KMS-11 (cell line): ENCODE measurements around the gene CENPS.
A peak's percentile ranks its signal among the peaks of the same experiment; 100 is the strongest.

Source experiments
- H2AFZ ChIP-seq: fragments of 200-600 bp; sonication (generic); 2 replicates; pipeline ENCODE4 v1.6.1; 2016; ENCODE audit warnings: antibody characterized with exemption, mixed run types, low read depth
- H3K27ac ChIP-seq: fragments of 200-600 bp; sonication (generic); 2 replicates; pipeline ENCODE4 v1.6.1; 2016; ENCODE audit warnings: mild to moderate bottlenecking, mixed run types
- H3K27me3 ChIP-seq: fragments of 200-600 bp; sonication (generic); 2 replicates; pipeline ENCODE4 v1.6.1; 2017; ENCODE audit warnings: mild to moderate bottlenecking, low read depth, mixed run types, moderate library complexity; ENCODE audit not compliant: insufficient read depth
- H3K36me3 ChIP-seq: fragments of 200-600 bp; sonication (generic); 2 replicates; pipeline ENCODE4 v1.6.1; 2017; ENCODE audit warnings: mild to moderate bottlenecking, mixed run types; ENCODE audit not compliant: insufficient read depth
- H3K4me1 ChIP-seq: fragments of 200-600 bp; sonication (generic); 2 replicates; pipeline ENCODE4 v1.6.1; 2016; ENCODE audit warnings: mild to moderate bottlenecking, low read depth, mixed run types; ENCODE audit not compliant: poor library complexity, severe bottlenecking
- H3K4me2 ChIP-seq: fragments of 200-600 bp; sonication (generic); 2 replicates; pipeline ENCODE4 v1.7.0; 2016; ENCODE audit warnings: mild to moderate bottlenecking, mixed run types
- H3K4me3 ChIP-seq: fragments of 200-600 bp; sonication (generic); IDR thresholded peaks from 2 replicates; pipeline ENCODE4 v1.6.1; 2017; ENCODE audit warnings: low read depth, low read length, mixed read lengths; ENCODE audit not compliant: insufficient read depth
- H3K79me2 ChIP-seq: fragments of 200-600 bp; sonication (generic); 2 replicates; pipeline ENCODE4 v1.6.1; 2016; ENCODE audit warnings: low read depth, mixed run types; ENCODE audit not compliant: insufficient read depth
- H3K9ac ChIP-seq: fragments of 200-600 bp; sonication (generic); 2 replicates; pipeline ENCODE4 v1.6.1; 2016; ENCODE audit warnings: mild to moderate bottlenecking, mixed run types
- H4K20me1 ChIP-seq: fragments of 200-600 bp; sonication (generic); 2 replicates; pipeline ENCODE4 v1.6.1; 2016; ENCODE audit warnings: mild to moderate bottlenecking, mixed run types; ENCODE audit not compliant: insufficient read depth
- TF ChIP-seq, protein P1 (sequence below): fragments of 200-600 bp; sonication (generic); conservative IDR thresholded peaks from 2 replicates; pipeline ENCODE4 v1.6.1; 2017; ENCODE audit warnings: low read depth, mild to moderate bottlenecking, antibody characterized with exemption, low read length, moderate library complexity, mixed read lengths

Gene CENPS

GRCh38 chr1:10396870-10397269 is 33.4 kb upstream of the CENPS start:
- Histone ChIP-seq H3K27ac (no peak overlapping the region), H3K4me1 (peaks cover 24% of the 10 kb centered on the region), H2AFZ (no peak overlapping the region), H3K36me3 (0 out of 2 replicates have a peak, but pooled peaks cover under 1% of the 10 kb centered on the region), H4K20me1 (no peaks in the 10 kb centered on the region), H3K9ac (no peak overlapping the region), H3K27me3 (no peaks in the 10 kb centered on the region), H3K79me2 (peaks cover 24% of the 10 kb centered on the region), H3K4me2 (no peak overlapping the region), H3K4me3 (no peak overlapping the region)
- TF ChIP-seq, protein P1, sequence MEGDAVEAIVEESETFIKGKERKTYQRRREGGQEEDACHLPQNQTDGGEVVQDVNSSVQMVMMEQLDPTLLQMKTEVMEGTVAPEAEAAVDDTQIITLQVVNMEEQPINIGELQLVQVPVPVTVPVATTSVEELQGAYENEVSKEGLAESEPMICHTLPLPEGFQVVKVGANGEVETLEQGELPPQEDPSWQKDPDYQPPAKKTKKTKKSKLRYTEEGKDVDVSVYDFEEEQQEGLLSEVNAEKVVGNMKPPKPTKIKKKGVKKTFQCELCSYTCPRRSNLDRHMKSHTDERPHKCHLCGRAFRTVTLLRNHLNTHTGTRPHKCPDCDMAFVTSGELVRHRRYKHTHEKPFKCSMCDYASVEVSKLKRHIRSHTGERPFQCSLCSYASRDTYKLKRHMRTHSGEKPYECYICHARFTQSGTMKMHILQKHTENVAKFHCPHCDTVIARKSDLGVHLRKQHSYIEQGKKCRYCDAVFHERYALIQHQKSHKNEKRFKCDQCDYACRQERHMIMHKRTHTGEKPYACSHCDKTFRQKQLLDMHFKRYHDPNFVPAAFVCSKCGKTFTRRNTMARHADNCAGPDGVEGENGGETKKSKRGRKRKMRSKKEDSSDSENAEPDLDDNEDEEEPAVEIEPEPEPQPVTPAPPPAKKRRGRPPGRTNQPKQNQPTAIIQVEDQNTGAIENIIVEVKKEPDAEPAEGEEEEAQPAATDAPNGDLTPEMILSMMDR = no peak

DNA sequence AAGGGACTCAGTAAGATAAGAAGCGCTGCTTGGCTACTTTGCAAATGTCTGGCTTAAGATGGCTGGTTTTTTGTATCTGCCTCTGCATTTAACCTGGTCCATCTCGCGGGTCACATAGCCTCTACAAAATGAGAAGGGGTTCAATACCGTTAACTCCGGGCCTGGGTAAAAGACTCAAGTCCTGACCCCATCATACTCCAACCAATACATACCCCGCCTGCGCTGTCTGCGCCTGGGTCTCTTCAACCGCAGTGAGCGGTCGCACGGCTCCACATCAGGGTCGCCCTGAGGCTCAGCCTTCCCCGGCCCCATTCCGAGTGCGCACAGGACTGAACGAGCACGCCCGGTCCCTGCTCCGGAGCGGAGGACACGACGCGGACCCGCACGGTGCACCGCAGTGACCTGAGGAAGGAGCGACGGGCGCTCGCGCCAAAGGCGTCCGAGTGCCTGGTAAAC is 31.9 kb upstream of the CENPS start:
- TF ChIP-seq, protein P1 = no peak
- peak overlapping the region; percentile 35; the same call in 1 of the 2 replicates for H3K27ac ChIP-seq

GRCh38 chr1:10398734-10399443 is 31.3 kb upstream of the CENPS start, which contains the start of gene PGD:
PGD (plus strand) TSS chr1:10399064; CDS start chr1:10399118, 54 bp downstream.
- H3K27ac ChIP-seq = peak within 1 kb of the TSS; percentile 85
- H3K4me2 ChIP-seq = peak within 1 kb of the TSS; percentile 94
- no peaks in the 10 kb centered on the region for H4K20me1 ChIP-seq
- peaks cover 31% of the 10 kb centered on the region for H3K79me2 ChIP-seq
- H3K4me1 ChIP-seq = peaks cover 24% of the 10 kb centered on the region
- peak within 1 kb of the TSS; percentile 96 for H3K4me3 ChIP-seq
- peak within 1 kb of the TSS; percentile 82 for H3K9ac ChIP-seq
- peaks cover 11% of the 10 kb centered on the region; the same call in 1 of the 2 replicates for H3K36me3 ChIP-seq
- peak within 1 kb of the TSS; percentile 95 for H2AFZ ChIP-seq
- TF ChIP-seq, protein P1 = no peak
- H3K27me3 ChIP-seq = no peaks in the 10 kb centered on the region

More for the DNA sequence above, 31.9 kb upstream of the CENPS start:
- Histone ChIP-seq H3K9ac (peak overlapping the region; percentile 22; the same call in 1 of the 2 replicates), H2AFZ (peak overlapping the region; percentile 95), H3K79me2 (peaks cover 31% of the 10 kb centered on the region), H3K4me2 (peak overlapping the region; percentile 77), H3K36me3 (peaks cover 9% of the 10 kb centered on the region; the same call in 1 of the 2 replicates), H3K4me3 (peak overlapping the region; percentile 71), H4K20me1 (no peaks in the 10 kb centered on the region), H3K27me3 (no peaks in the 10 kb centered on the region), H3K4me1 (peaks cover 24% of the 10 kb centered on the region)

DNA sequence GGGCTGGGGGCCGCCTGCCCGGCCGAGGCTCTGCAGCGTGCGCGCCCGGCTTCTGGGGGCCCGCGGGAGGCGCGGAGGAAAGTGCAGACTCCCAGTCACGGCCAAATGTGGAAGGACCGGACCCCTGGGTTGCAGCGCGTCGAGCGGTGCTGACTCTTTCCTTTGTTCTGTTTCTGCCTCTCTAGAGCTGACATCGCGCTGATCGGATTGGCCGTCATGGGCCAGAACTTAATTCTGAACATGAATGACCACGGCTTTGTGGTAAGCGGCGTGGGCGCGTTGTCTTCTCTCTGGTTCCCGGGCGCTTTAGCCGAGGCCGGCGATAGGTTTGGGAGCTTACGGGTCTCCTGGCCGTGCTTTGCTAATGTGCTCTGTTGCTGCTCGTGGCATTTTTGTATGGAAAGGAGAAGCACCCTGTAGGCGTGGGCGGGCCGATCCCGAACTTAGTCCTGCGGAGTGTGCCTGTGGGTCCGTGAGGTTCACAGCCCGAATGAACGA is 30.7 kb upstream of the CENPS start:
- Histone ChIP-seq H3K27ac (peak overlapping the region; percentile 85), H3K36me3 (peaks cover 17% of the 10 kb centered on the region; the same call in 1 of the 2 replicates), H3K9ac (peak overlapping the region; percentile 82), H3K79me2 (peaks cover 31% of the 10 kb centered on the region), H2AFZ (peak overlapping the region; percentile 95), H3K4me2 (peak overlapping the region; percentile 94), H3K4me1 (peaks cover 24% of the 10 kb centered on the region), H3K4me3 (peak overlapping the region; percentile 89), H4K20me1 (no peaks in the 10 kb centered on the region), H3K27me3 (no peaks in the 10 kb centered on the region)
- TF ChIP-seq, protein P1 = no peak
